Measurements from ENCODE around the gene PPIP5K1. TPM values are rescaled to one million over a fixed set of nuclear protein-coding genes. Genes with fewer than 3 reads are reported as not detected.
"Not testable (repeated sequence)": the region's sequence is repeated elsewhere in the genome, so short reads cannot be mapped to it uniquely, and the experiment has no call there.

The PPIP5K1 gene
- total RNA-seq (2022) (56.8 and 64.0 TPM in 2 replicates), Bru-seq, nascent RNA (percentile 48 among the genes with signal in this experiment), BruChase-seq, experiment 1, labeled RNA remaining after a 6-hour chase (percentile 57 among the genes with signal in this experiment), BruChase-seq, experiment 2, labeled RNA remaining after a 2-hour chase (percentile 56 among the genes with signal in this experiment)
- long read RNA-seq, full-length matches to known transcripts: 1 of 15 reads
- long read RNA-seq, partial matches to known transcripts: 1 of 15 reads
- long read RNA-seq, other reads (novel, unspliced or antisense): 13 of 15 reads

DNA sequence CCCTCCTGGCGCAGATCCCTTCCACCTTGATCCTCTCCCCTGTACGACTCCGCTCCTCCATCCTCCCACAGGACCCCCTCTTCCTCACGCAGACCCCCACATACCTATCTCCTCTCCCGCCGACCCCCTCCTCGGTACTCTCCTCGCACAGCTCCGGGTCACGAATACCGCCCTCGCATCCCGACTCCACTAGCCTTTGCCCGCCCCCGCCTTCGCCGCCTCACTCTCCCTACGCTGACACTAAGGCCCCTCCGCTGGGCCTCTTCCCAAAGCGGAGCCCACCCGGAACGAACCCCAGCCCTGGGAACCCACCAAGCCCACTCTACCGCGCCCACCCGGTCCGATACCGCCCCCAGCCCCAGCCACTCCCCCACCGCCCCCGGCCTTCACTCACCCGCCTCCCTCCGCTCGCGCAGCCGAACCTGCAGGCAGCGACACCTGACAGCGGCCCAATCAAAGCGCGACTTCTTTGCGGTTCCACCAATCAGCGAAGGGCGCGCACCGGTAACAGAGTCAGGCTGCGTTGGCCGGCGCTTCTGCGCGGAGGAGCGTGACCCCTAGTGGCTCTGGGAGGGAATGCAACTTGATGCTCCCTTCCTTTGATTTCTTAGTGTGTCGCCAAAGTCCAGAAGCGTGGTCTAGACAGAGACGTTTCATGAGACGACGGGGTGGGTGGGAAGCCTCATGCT, at the start of gene PPIP5K1:
Gene PPIP5K1 (minus strand): TSS at position 431 of the 689 bp plus-strand sequence. CDS start 5,704 bp downstream, outside the sequence.
- intact Hi-C loops (cut with micrococcal nuclease); BruUV-seq (replicated peaks); H3K27ac Mint-ChIP-seq (ENCODE audit: low read depth, unreplicated experiment); H3K27me3 Mint-ChIP-seq (ENCODE audit: insufficient read depth, unreplicated experiment); H3K36me3 Mint-ChIP-seq (ENCODE audit: insufficient read depth, unreplicated experiment); H3K9me3 Mint-ChIP-seq (ENCODE audit: unreplicated experiment); H3K4me3 Mint-ChIP-seq (ENCODE audit: unreplicated experiment); CTCF ChIA-PET; DNase-seq (ENCODE audit: unreplicated experiment); H3K4me1 Mint-ChIP-seq (ENCODE audit: insufficient read depth, unreplicated experiment); POLR2A ChIA-PET: not testable (repeated sequence)

DNA sequence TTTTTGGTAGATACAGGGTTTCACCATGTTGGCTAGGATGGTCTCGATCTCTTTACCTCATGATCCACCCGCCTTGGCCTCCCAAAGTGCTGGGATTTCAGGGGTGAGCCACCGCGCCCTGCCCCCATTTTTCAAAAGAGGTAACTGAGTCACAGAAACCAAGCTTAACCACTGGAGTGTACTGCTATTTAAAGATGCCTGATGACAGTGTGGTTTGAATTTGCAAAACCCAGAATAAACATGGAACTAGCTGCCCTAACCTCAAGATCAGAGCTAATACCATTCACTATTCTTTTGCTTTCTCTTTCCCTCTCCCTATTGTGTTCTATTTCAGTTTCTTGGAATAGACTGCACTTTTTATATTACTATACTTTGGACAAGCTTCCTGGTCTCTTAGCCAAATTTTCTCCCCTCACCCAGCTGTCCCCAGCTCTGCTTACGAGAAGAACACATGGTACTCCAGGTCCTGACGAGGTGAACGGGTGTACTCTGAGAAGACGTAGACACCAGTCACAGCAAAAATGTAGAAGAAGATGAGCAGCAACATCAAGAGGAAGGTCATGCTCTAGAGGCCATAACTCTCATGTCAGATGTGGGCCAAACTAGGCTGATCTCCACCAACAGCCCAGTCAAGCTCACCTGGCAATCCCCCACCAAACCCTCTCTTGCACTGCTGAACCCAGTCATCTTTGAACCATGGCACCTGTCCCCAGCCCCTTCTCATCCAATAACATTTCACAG, 48.6 kb upstream of the PPIP5K1 start:
- intact Hi-C loops (cut with micrococcal nuclease); BruUV-seq (replicated peaks): not testable (repeated sequence)

DNA sequence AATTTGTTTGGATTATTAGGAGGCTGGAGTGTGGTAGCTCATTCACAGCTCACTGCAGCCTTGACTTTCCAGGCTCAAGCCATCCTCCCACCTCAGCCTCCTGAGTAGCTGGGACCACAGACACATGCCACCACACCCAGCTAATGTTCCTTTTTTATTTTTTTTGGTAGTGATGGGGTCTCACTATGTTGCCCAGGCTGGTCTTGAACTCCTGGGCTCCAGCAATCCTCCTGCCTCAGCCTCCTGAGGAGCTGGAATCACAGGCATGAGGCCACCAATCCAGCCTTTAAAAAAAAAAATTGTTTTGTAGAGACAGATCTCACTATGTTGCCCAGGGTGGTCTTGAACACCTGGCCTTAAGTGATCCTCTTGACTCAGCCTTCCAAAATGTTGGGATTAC, 36.9 kb upstream of the PPIP5K1 start:
- H3K4me1 Mint-ChIP-seq (ENCODE audit: insufficient read depth, unreplicated experiment); H3K27me3 Mint-ChIP-seq (ENCODE audit: insufficient read depth, unreplicated experiment); DNase-seq (ENCODE audit: unreplicated experiment); POLR2A ChIA-PET; H3K4me3 Mint-ChIP-seq (ENCODE audit: unreplicated experiment); CTCF ChIA-PET; intact Hi-C loops (cut with micrococcal nuclease); H3K36me3 Mint-ChIP-seq (ENCODE audit: insufficient read depth, unreplicated experiment); H3K9me3 Mint-ChIP-seq (ENCODE audit: unreplicated experiment); H3K27ac Mint-ChIP-seq (ENCODE audit: low read depth, unreplicated experiment); BruUV-seq (replicated peaks): not testable (repeated sequence)

More for the DNA sequence above, 48.6 kb upstream of the PPIP5K1 start:
- H3K4me3 Mint-ChIP-seq (ENCODE audit: unreplicated experiment); CTCF ChIA-PET; H3K9me3 Mint-ChIP-seq (ENCODE audit: unreplicated experiment); DNase-seq (ENCODE audit: unreplicated experiment); H3K27me3 Mint-ChIP-seq (ENCODE audit: insufficient read depth, unreplicated experiment); H3K36me3 Mint-ChIP-seq (ENCODE audit: insufficient read depth, unreplicated experiment); H3K4me1 Mint-ChIP-seq (ENCODE audit: insufficient read depth, unreplicated experiment); H3K27ac Mint-ChIP-seq (ENCODE audit: low read depth, unreplicated experiment); POLR2A ChIA-PET: not testable (repeated sequence)

DNA sequence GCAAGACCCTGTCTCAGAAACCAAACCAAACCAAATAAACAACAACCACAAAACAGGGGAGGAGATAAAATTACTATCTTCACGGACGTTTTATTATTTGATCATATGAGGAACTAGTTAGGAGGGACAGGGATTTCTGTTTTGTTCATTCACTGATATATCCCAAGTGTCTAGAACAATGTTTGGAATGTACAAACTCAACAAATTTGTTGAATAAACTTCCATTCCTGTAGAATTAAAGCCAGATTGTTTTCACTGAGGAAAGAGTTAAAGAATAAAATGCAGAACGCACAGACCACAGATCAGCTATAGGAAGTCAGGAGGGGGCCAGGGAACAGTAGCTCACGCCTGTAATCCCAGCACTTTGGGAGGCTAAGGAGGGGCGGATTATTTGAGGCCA, 35.1 kb upstream of the PPIP5K1 start:
- no TSS peak for BruUV-seq (replicated peaks)
- TF ChIP-seq, protein P1, sequence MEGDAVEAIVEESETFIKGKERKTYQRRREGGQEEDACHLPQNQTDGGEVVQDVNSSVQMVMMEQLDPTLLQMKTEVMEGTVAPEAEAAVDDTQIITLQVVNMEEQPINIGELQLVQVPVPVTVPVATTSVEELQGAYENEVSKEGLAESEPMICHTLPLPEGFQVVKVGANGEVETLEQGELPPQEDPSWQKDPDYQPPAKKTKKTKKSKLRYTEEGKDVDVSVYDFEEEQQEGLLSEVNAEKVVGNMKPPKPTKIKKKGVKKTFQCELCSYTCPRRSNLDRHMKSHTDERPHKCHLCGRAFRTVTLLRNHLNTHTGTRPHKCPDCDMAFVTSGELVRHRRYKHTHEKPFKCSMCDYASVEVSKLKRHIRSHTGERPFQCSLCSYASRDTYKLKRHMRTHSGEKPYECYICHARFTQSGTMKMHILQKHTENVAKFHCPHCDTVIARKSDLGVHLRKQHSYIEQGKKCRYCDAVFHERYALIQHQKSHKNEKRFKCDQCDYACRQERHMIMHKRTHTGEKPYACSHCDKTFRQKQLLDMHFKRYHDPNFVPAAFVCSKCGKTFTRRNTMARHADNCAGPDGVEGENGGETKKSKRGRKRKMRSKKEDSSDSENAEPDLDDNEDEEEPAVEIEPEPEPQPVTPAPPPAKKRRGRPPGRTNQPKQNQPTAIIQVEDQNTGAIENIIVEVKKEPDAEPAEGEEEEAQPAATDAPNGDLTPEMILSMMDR (IDR thresholded peaks at IDR 0.05; ENCODE audit: unreplicated experiment): no peak
- Mint-ChIP-seq H3K36me3 (ENCODE audit: insufficient read depth, unreplicated experiment) (no peaks in the 10 kb centered on the region), H3K27ac (ENCODE audit: low read depth, unreplicated experiment) (no peak overlapping the region), H3K4me3 (ENCODE audit: unreplicated experiment) (no peak overlapping the region), H3K27me3 (ENCODE audit: insufficient read depth, unreplicated experiment) (peaks cover 6% of the 10 kb centered on the region), H3K9me3 (ENCODE audit: unreplicated experiment) (no peaks in the 10 kb centered on the region), H3K4me1 (ENCODE audit: insufficient read depth, unreplicated experiment) (no peaks in the 10 kb centered on the region)
- ChIA-PET CTCF (no interaction called here), POLR2A (no interaction called here)
- DNase-seq (ENCODE audit: unreplicated experiment): no peak
- intact Hi-C loops (cut with micrococcal nuclease): no loop called here

DNA sequence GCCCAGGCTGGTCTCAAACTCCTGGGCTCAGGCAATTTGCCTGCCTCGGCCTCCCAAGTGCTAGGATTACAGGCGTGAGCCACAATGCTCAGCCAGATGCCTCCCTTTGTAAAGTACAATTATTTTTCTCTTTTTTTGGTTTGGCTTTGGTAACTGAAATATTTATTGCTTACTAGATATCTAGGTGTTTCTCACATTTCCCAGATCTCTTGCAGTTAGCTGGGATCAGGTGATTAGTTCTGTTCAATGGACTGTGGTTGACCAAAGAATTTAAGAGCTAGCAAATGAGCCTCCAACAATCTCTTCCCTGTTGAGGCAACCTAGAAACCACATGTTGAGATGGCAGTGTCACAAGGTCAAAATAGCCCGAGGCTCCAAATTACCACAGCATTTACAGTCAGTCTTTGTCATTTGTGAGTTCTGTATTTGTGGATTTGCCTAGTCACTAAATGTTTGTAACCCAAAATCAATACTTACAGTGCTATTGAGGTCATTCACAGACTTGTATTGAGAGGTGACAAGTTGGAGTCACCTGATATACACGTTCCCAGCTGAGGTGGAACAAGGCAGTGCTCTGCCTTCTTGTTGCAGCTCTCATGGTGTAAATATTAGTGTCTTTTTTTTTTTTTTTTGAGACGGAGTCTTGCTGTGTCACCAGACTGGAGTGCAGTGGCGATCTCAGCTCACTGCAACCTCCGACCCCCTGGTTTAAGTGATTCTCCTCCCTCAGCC, 32.2 kb upstream of the PPIP5K1 start:
- H3K27ac Mint-ChIP-seq (ENCODE audit: low read depth, unreplicated experiment); H3K9me3 Mint-ChIP-seq (ENCODE audit: unreplicated experiment); H3K36me3 Mint-ChIP-seq (ENCODE audit: insufficient read depth, unreplicated experiment); POLR2A ChIA-PET; DNase-seq (ENCODE audit: unreplicated experiment); H3K4me3 Mint-ChIP-seq (ENCODE audit: unreplicated experiment); intact Hi-C loops (cut with micrococcal nuclease); H3K4me1 Mint-ChIP-seq (ENCODE audit: insufficient read depth, unreplicated experiment); BruUV-seq (replicated peaks): not testable (repeated sequence)
- H3K27me3 Mint-ChIP-seq (ENCODE audit: insufficient read depth, unreplicated experiment): peaks cover 11% of the 10 kb centered on the region
- CTCF ChIA-PET: interaction anchor here (0.9 kb wide), 1 partner anchor 9 kb away, joined by 3 read pairs; no protein-coding TSS in a partner anchor

DNA sequence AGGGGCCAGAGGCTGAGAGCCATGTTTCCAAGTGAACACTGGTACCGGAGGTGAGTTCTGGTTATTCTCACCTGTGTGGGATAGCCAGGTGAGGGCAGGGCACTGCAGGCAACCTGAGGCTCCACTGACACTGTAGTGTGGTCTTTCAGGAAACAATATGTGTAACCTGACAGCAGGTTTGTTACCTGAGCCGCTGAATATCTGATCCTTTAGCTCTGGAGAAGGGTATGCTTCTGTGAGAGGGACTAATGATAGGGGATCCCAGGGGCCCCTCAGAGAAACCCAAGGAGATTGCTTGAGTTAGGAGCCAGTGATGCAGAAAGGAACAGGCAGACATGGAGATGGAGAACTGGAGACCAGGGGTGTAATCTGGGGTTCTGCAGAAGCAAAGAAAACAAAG, 28.7 kb upstream of the PPIP5K1 start, which contains the start of gene STRC:
Gene STRC (minus strand): TSS at position 101 of the 400 bp plus-strand sequence. CDS start 78 bp downstream, at position 23.
- H3K9me3 Mint-ChIP-seq (ENCODE audit: unreplicated experiment); POLR2A ChIA-PET; intact Hi-C loops (cut with micrococcal nuclease); DNase-seq (ENCODE audit: unreplicated experiment); H3K4me3 Mint-ChIP-seq (ENCODE audit: unreplicated experiment); H3K27ac Mint-ChIP-seq (ENCODE audit: low read depth, unreplicated experiment); BruUV-seq (replicated peaks); H3K36me3 Mint-ChIP-seq (ENCODE audit: insufficient read depth, unreplicated experiment); CTCF ChIA-PET; H3K4me1 Mint-ChIP-seq (ENCODE audit: insufficient read depth, unreplicated experiment): not testable (repeated sequence)
- peaks cover 11% of the 10 kb centered on the region for H3K27me3 Mint-ChIP-seq (ENCODE audit: insufficient read depth, unreplicated experiment)

DNA sequence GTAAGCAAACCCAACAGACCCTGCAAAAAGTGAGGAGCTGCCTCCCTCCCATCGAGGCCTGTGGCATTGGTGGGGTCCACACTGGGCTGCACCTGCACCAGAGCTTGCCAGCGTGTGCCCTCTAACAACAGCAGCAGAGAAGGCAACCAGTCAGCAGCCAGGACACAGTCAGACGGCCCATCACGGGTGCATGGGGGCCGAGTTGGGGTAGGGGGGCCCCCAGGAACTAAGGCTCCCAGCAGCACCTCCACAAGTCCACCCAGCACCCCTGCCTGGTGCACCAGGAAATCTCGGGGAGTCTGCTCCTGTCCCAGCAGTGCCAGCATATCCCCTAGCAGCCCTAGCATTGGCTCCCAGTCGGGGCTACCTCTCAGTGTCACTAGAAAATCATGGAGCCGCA, 27.7 kb upstream of the PPIP5K1 start:
- CTCF ChIA-PET; BruUV-seq (replicated peaks): not testable (repeated sequence)

DNA sequence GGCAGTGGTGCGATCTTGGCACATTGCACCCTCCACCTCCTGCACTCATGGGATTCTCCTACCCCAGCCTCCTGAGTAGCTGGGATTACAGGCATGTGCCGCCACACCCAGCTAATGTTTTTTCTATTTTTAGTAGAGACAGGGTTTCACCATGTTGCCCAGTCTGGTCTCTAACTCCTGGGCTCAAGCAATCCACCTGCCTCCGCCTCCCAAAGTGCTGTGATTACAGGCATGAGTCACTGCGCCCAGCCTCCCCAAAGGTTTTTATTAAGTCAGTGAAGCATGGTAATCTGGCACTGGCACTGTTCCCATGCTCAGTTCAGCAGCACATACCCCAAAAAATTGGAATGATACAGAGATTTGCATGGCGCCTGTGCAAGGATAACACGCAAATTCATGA, 12.2 kb upstream of the PPIP5K1 start:
- H3K27ac Mint-ChIP-seq (ENCODE audit: low read depth, unreplicated experiment); H3K9me3 Mint-ChIP-seq (ENCODE audit: unreplicated experiment); H3K36me3 Mint-ChIP-seq (ENCODE audit: insufficient read depth, unreplicated experiment); intact Hi-C loops (cut with micrococcal nuclease); CTCF ChIA-PET; H3K4me3 Mint-ChIP-seq (ENCODE audit: unreplicated experiment); H3K4me1 Mint-ChIP-seq (ENCODE audit: insufficient read depth, unreplicated experiment); BruUV-seq (replicated peaks); H3K27me3 Mint-ChIP-seq (ENCODE audit: insufficient read depth, unreplicated experiment): not testable (repeated sequence)
- DNase-seq (ENCODE audit: unreplicated experiment): peak; percentile 79
- POLR2A ChIA-PET: interaction anchor here (0.7 kb wide), 1 partner anchor 162 kb away, joined by 5 read pairs; no protein-coding TSS in a partner anchor

More for the DNA sequence above, 27.7 kb upstream of the PPIP5K1 start:
- H3K27me3 Mint-ChIP-seq (ENCODE audit: insufficient read depth, unreplicated experiment): peaks cover 11% of the 10 kb centered on the region
- DNase-seq (ENCODE audit: unreplicated experiment); H3K4me1 Mint-ChIP-seq (ENCODE audit: insufficient read depth, unreplicated experiment); H3K27ac Mint-ChIP-seq (ENCODE audit: low read depth, unreplicated experiment); H3K4me3 Mint-ChIP-seq (ENCODE audit: unreplicated experiment); H3K9me3 Mint-ChIP-seq (ENCODE audit: unreplicated experiment); POLR2A ChIA-PET; H3K36me3 Mint-ChIP-seq (ENCODE audit: insufficient read depth, unreplicated experiment); intact Hi-C loops (cut with micrococcal nuclease): not testable (repeated sequence)
